Osteocyte (in vitro differentiated cells): ENCODE data around the gene JRKL. TPM values are rescaled to one million over a fixed set of nuclear protein-coding genes. Genes with fewer than 3 reads are reported as not detected.
"Not testable (repeated sequence)": the region's sequence is repeated elsewhere in the genome, so short reads cannot be mapped to it uniquely, and the experiment has no call there.

Source experiments
- DNase-seq: peaks from one replicate; pipeline ENCODE4 v3.0.0; 2021; ENCODE audit warnings: mixed read lengths; ENCODE audit not compliant: unreplicated experiment; ENCODE audit errors: extremely low spot score
- H3K27ac Mint-ChIP-seq: one replicate; pipeline ENCODE4 v1.8.0; 2021; ENCODE audit warnings: mild to moderate bottlenecking, mixed read lengths; ENCODE audit not compliant: unreplicated experiment
- H3K27me3 Mint-ChIP-seq: one replicate; pipeline ENCODE4 v1.8.0; 2021; ENCODE audit warnings: mixed read lengths; ENCODE audit not compliant: unreplicated experiment
- H3K36me3 Mint-ChIP-seq: one replicate; pipeline ENCODE4 v1.8.0; 2021; ENCODE audit warnings: mixed read lengths; ENCODE audit not compliant: unreplicated experiment
- H3K4me1 Mint-ChIP-seq: one replicate; pipeline ENCODE4 v1.8.0; 2021; ENCODE audit warnings: mixed read lengths; ENCODE audit not compliant: unreplicated experiment
- H3K4me3 Mint-ChIP-seq: one replicate; pipeline ENCODE4 v1.8.0; 2021; ENCODE audit warnings: mild to moderate bottlenecking, moderate library complexity, mixed read lengths; ENCODE audit not compliant: unreplicated experiment
- H3K9me3 Mint-ChIP-seq: one replicate; pipeline ENCODE4 v1.8.0; 2021; ENCODE audit warnings: mixed read lengths; ENCODE audit not compliant: unreplicated experiment
- microRNA-seq: library from miRNA; unstranded; fragments of <30 nt; microRNA quantifications from one replicate; pipeline ENCODE4 v1.1.0, GENCODE V29; 2020; ENCODE audit not compliant: unreplicated experiment
- total RNA-seq: library from RNA; stranded (reverse); gene quantifications from 2 replicates; pipeline ENCODE4 v1.2.1, GENCODE V29; 2021
- TF ChIP-seq, protein P1 (sequence below): fragments of 200-600 bp; sonication (generic); IDR thresholded peaks from 2 replicates; pipeline ENCODE4 v1.5.0; 2021; ENCODE audit warnings: antibody characterized with exemption, mild to moderate bottlenecking, moderate library complexity

Gene JRKL
- total RNA-seq, 1 donor from 2014 or later, result 10.6 TPM

- no peak overlapping the region for H3K4me3 Mint-ChIP-seq
- no peak for DNase-seq
- H3K36me3 Mint-ChIP-seq, result no peaks in the 10 kb centered on the region
- peaks cover 22% of the 10 kb centered on the region for H3K27me3 Mint-ChIP-seq
- no peaks in the 10 kb centered on the region for H3K9me3 Mint-ChIP-seq
- H3K4me1 Mint-ChIP-seq, result peaks cover 4% of the 10 kb centered on the region
- TF ChIP-seq, protein P1, sequence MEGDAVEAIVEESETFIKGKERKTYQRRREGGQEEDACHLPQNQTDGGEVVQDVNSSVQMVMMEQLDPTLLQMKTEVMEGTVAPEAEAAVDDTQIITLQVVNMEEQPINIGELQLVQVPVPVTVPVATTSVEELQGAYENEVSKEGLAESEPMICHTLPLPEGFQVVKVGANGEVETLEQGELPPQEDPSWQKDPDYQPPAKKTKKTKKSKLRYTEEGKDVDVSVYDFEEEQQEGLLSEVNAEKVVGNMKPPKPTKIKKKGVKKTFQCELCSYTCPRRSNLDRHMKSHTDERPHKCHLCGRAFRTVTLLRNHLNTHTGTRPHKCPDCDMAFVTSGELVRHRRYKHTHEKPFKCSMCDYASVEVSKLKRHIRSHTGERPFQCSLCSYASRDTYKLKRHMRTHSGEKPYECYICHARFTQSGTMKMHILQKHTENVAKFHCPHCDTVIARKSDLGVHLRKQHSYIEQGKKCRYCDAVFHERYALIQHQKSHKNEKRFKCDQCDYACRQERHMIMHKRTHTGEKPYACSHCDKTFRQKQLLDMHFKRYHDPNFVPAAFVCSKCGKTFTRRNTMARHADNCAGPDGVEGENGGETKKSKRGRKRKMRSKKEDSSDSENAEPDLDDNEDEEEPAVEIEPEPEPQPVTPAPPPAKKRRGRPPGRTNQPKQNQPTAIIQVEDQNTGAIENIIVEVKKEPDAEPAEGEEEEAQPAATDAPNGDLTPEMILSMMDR, result no peak
- no peak overlapping the region for H3K27ac Mint-ChIP-seq
Observed at GRCh38 chr11:96412761-96413381, 23.1 kb downstream of the JRKL start.

DNA sequence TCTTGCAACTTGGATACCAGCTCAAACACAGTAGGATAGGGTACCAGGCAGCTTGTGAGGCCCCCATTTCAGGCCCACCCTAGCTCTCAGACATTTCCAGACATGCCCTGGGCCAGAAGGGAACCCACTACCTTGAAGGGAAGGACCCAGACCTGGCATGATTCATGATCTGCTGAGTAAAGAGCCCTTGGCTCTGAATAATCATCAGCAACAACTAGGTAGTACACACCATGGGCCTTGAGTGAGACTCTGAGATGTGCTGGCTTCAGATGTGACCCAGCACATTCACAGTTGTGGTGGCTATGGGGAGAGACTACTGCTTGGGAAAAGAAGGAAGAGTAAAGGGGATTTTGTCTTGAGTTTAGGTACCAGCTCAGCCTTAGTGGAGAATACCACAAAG lies 23.6 kb downstream of the JRKL start:
- no peaks in the 10 kb centered on the region for H3K36me3 Mint-ChIP-seq

GRCh38 chr11:96424693-96425092 lies 34.9 kb downstream of the JRKL start:
- Mint-ChIP-seq H3K27me3 (peaks cover 49% of the 10 kb centered on the region), H3K9me3 (peaks cover 8% of the 10 kb centered on the region), H3K4me3 (no peak overlapping the region), H3K27ac (no peak overlapping the region), H3K36me3 (peaks cover 2% of the 10 kb centered on the region), H3K4me1 (peaks cover 7% of the 10 kb centered on the region)
- no peak for DNase-seq
- TF ChIP-seq, protein P1, result no peak

More for the DNA sequence above, 23.6 kb downstream of the JRKL start:
- TF ChIP-seq, protein P1, result no peak
- DNase-seq, result no peak
- Mint-ChIP-seq H3K4me1 (peaks cover 4% of the 10 kb centered on the region), H3K27me3 (peaks cover 26% of the 10 kb centered on the region), H3K27ac (no peak overlapping the region), H3K9me3 (no peaks in the 10 kb centered on the region), H3K4me3 (no peak overlapping the region)

DNA sequence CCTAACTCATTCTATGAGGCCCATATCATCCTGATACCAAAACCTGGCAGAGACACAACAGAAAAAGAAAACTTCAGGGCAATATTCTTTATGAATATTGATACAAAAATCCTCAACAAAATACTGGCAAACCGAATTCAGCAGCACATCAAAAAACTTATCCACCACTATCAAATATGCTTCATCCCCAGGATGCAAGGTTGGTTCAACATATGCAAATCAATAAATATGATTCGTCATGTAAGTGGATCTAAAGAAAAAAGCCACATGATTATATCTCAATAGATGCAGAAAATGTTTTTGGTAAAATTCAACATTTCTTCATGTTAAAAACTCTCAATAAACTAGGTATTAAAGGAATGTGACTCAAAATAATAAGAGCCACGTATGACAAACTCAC lies 40.9 kb downstream of the JRKL start:
- Mint-ChIP-seq H3K4me3 (no peak overlapping the region), H3K9me3 (peaks cover 13% of the 10 kb centered on the region), H3K27ac (no peak overlapping the region), H3K27me3 (peaks cover 73% of the 10 kb centered on the region), H3K4me1 (peaks cover 7% of the 10 kb centered on the region), H3K36me3 (peaks cover 5% of the 10 kb centered on the region)
- TF ChIP-seq, protein P1, result no peak
- no peak for DNase-seq

- not testable (repeated sequence) for H3K4me1 Mint-ChIP-seq, H3K4me3 Mint-ChIP-seq, H3K36me3 Mint-ChIP-seq, H3K27ac Mint-ChIP-seq, DNase-seq
- Mint-ChIP-seq H3K27me3 (peaks cover 81% of the 10 kb centered on the region), H3K9me3 (peaks cover 13% of the 10 kb centered on the region)
Observed at GRCh38 chr11:96432654-96433053, 42.8 kb downstream of the JRKL start.

Small RNAs within 50 kb of the gene (microRNA-seq; reads per million reads assigned to microRNA genes)
- gene MIR1260B, result 2.2 reads per million

Other genes with a start within 250 kb of the JRKL start
- gene MAML2, start 46.8 kb upstream of the JRKL start, total RNA-seq, result 28.0 and 29.3 TPM in 2 replicates
- gene CCDC82, start 101 bp upstream of the JRKL start, total RNA-seq, result 20.8 and 22.2 TPM in 2 replicates